Epithelial cell of esophagus (primary cell): ENCODE measurements around the gene DGKH.

Source experiments
- DNase-seq: peaks from one replicate; pipeline ENCODE4 v3.0.0; 2010; ENCODE audit warnings: low read depth
- H3K4me3 ChIP-seq: 2 replicates; pipeline ENCODE4 v1.5.1; 2011; ENCODE audit warnings: mild to moderate bottlenecking, low read length, control low read depth
- CTCF ChIP-seq: IDR thresholded peaks from 2 replicates; pipeline ENCODE4 v1.5.1; 2011; ENCODE audit warnings: low read depth, mild to moderate bottlenecking, low read length, control low read depth, inconsistent platforms; ENCODE audit not compliant: insufficient read depth; ENCODE audit errors: missing control alignments

Gene DGKH

GRCh38 chr13:42054798-42055499 lies 6.5 kb downstream of the DGKH start:
- DNase-seq: no peak
- TF ChIP-seq CTCF: no peak
- H3K4me3 ChIP-seq: no peak overlapping the region

- no peak for DNase-seq
- no peak for TF ChIP-seq CTCF
- H3K4me3 ChIP-seq: no peak overlapping the region
Measured at GRCh38 chr13:42055500-42056085, 7.1 kb downstream of the DGKH start.

GRCh38 chr13:42056146-42056545 lies 7.7 kb downstream of the DGKH start:
- no peak overlapping the region for H3K4me3 ChIP-seq

GRCh38 chr13:42056583-42056982 lies 8.1 kb downstream of the DGKH start:
- no peak for TF ChIP-seq CTCF
- no peak overlapping the region for H3K4me3 ChIP-seq
- DNase-seq: no peak

More at GRCh38 chr13:42056146-42056545, 7.7 kb downstream of the DGKH start:
- no peak for TF ChIP-seq CTCF
- DNase-seq: no peak

- TF ChIP-seq CTCF: no peak
- DNase-seq: no peak
- H3K4me3 ChIP-seq: no peak overlapping the region
Measured at GRCh38 chr13:42057918-42058530, 9.6 kb downstream of the DGKH start.

GRCh38 chr13:42061943-42062342 lies 13.5 kb downstream of the DGKH start:
- TF ChIP-seq CTCF: no peak
- no peak for DNase-seq
- no peak overlapping the region for H3K4me3 ChIP-seq
